Neural progenitor cell (in vitro differentiated cells): ENCODE results near the gene STK25.
"Not testable (repeated sequence)": the region's sequence is repeated elsewhere in the genome, so short reads cannot be mapped to it uniquely, and the experiment has no call there.

Source experiments
- EZH2phosphoT487 ChIP-seq: fragments of 200-600 bp; sonication (generic); IDR thresholded peaks from 2 replicates; pipeline ENCODE4 v1.6.1; 2017; ENCODE audit warnings: antibody characterized with exemption
- TF ChIP-seq, protein P1 (sequence below): fragments of 200-600 bp; sonication (generic); IDR thresholded peaks from 2 replicates; pipeline ENCODE4 v1.5.1; 2017; ENCODE audit warnings: antibody characterized with exemption, mild to moderate bottlenecking

- TF ChIP-seq EZH2phosphoT487 = not testable (repeated sequence)
- TF ChIP-seq, protein P1, sequence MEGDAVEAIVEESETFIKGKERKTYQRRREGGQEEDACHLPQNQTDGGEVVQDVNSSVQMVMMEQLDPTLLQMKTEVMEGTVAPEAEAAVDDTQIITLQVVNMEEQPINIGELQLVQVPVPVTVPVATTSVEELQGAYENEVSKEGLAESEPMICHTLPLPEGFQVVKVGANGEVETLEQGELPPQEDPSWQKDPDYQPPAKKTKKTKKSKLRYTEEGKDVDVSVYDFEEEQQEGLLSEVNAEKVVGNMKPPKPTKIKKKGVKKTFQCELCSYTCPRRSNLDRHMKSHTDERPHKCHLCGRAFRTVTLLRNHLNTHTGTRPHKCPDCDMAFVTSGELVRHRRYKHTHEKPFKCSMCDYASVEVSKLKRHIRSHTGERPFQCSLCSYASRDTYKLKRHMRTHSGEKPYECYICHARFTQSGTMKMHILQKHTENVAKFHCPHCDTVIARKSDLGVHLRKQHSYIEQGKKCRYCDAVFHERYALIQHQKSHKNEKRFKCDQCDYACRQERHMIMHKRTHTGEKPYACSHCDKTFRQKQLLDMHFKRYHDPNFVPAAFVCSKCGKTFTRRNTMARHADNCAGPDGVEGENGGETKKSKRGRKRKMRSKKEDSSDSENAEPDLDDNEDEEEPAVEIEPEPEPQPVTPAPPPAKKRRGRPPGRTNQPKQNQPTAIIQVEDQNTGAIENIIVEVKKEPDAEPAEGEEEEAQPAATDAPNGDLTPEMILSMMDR = not testable (repeated sequence)
Measured at GRCh38 chr2:241453919-241454318, 54.5 kb downstream of the STK25 start.
